WTC11 (cell line): ENCODE measurements around the gene SFT2D1. TPM values are rescaled to one million over a fixed set of nuclear protein-coding genes. Genes with fewer than 3 reads are reported as not detected.
"Not testable (repeated sequence)": the region's sequence is repeated elsewhere in the genome, so short reads cannot be mapped to it uniquely, and the experiment has no call there.

Source experiments
- ATAC-seq: fragments of 200-7000 bp; cut with Tn5 transposase; 2 replicates; pipeline ENCODE4 v1.10.0; 2021; ENCODE audit warnings: mild to moderate bottlenecking, moderate library complexity
- CTCF ChIA-PET: fragments of 300-600 bp; sonication (Branson Sonifier 250); formaldehyde crosslinking; loops from one replicate; lab custom pipeline; 2021; ENCODE audit warnings: antibody characterized with exemption; lab: Charles Lee
- POLR2A ChIA-PET: fragments of 350-600 bp; sonication (Branson Sonifier 250); formaldehyde crosslinking; loops from one replicate; lab custom pipeline; 2021; ENCODE audit warnings: antibody characterized with exemption; lab: Charles Lee
- DNase-seq: peaks from one replicate; pipeline ENCODE4 v3.0.0; 2021; ENCODE audit warnings: low spot score
- H3K27ac Mint-ChIP-seq: 2 replicates; pipeline ENCODE4 v1.8.0; 2021; ENCODE audit warnings: mixed read lengths
- H3K27me3 Mint-ChIP-seq: 2 replicates; pipeline ENCODE4 v1.8.0; 2021; ENCODE audit warnings: low read depth, mild to moderate bottlenecking, moderate library complexity, mixed read lengths
- H3K36me3 Mint-ChIP-seq: 2 replicates; pipeline ENCODE4 v1.8.0; 2021; ENCODE audit warnings: mixed read lengths
- H3K4me1 Mint-ChIP-seq: 2 replicates; pipeline ENCODE4 v1.8.0; 2022; ENCODE audit warnings: mixed read lengths
- H3K4me3 Mint-ChIP-seq: 2 replicates; pipeline ENCODE4 v1.8.0; 2021; ENCODE audit warnings: mild to moderate bottlenecking, moderate library complexity, mixed read lengths
- H3K9me3 Mint-ChIP-seq: 2 replicates; pipeline ENCODE4 v1.8.0; 2021; ENCODE audit warnings: mixed read lengths
- GABPB1 ChIP-seq: sonication (generic); formaldehyde crosslinking; IDR thresholded peaks from 2 replicates; pipeline ENCODE4 v1.8.1; 2023; ENCODE audit warnings: mild to moderate bottlenecking, missing genetic modification reagents
- GTF2I ChIP-seq: fragments of 250-450 bp; sonication (Bioruptor Pico); conservative IDR thresholded peaks from 2 replicates; pipeline ENCODE4 v1.4.0; 2021; ENCODE audit warnings: mild to moderate bottlenecking
- IRF2 ChIP-seq: sonication (generic); formaldehyde crosslinking; IDR thresholded peaks from 2 replicates; pipeline ENCODE4 v1.8.0; 2022; ENCODE audit warnings: low read depth, missing genetic modification reagents, borderline replicate concordance
- JAZF1 ChIP-seq: fragments of 250-450 bp; sonication (Bioruptor Pico); IDR thresholded peaks from 2 replicates; pipeline ENCODE4 v1.9.0; 2021; ENCODE audit warnings: moderate library complexity, mild to moderate bottlenecking, inconsistent platforms
- MXD4 ChIP-seq: fragments of 250-450 bp; sonication (Bioruptor Pico); IDR thresholded peaks from 2 replicates; pipeline ENCODE4 v1.8.0; 2021; ENCODE audit warnings: mild to moderate bottlenecking, moderate library complexity, borderline replicate concordance
- MYBL2 ChIP-seq: sonication (generic); formaldehyde crosslinking; IDR thresholded peaks from 2 replicates; pipeline ENCODE4 v1.8.1; 2023; ENCODE audit warnings: mild to moderate bottlenecking, moderate library complexity, missing genetic modification reagents
- NFATC4 ChIP-seq: fragments of 250-450 bp; sonication (Bioruptor Pico); IDR thresholded peaks from 2 replicates; pipeline ENCODE4 v1.9.0; 2021; ENCODE audit warnings: mild to moderate bottlenecking
- NFYB ChIP-seq: sonication (generic); formaldehyde crosslinking; conservative IDR thresholded peaks from 2 replicates; pipeline ENCODE4 v1.8.0; 2022; ENCODE audit warnings: low read depth, missing genetic modification reagents
- NR3C1 ChIP-seq: sonication (generic); formaldehyde crosslinking; conservative IDR thresholded peaks from 2 replicates; pipeline ENCODE4 v1.8.1; 2023; ENCODE audit warnings: low read depth, mild to moderate bottlenecking, missing genetic modification reagents
- PREB ChIP-seq: sonication (generic); formaldehyde crosslinking; IDR thresholded peaks from 2 replicates; pipeline ENCODE4 v1.8.1; 2022; ENCODE audit warnings: mild to moderate bottlenecking, missing genetic modification reagents, moderate library complexity, borderline replicate concordance
- RELA ChIP-seq: sonication (generic); formaldehyde crosslinking; IDR thresholded peaks from 2 replicates; pipeline ENCODE4 v1.8.1; 2022; ENCODE audit warnings: missing genetic modification reagents, mild to moderate bottlenecking, borderline replicate concordance
- SP1 ChIP-seq: sonication (generic); formaldehyde crosslinking; conservative IDR thresholded peaks from 2 replicates; pipeline ENCODE4 v1.8.1; 2022; ENCODE audit warnings: missing genetic modification reagents
- TEAD1 ChIP-seq: sonication (generic); formaldehyde crosslinking; IDR thresholded peaks from 2 replicates; pipeline ENCODE4 v1.8.0; 2022; ENCODE audit warnings: mild to moderate bottlenecking, missing genetic modification reagents
- ZBTB21 ChIP-seq: sonication (generic); formaldehyde crosslinking; IDR thresholded peaks from 2 replicates; pipeline ENCODE4 v1.8.1; 2023; ENCODE audit warnings: mild to moderate bottlenecking, missing genetic modification reagents, borderline replicate concordance
- ZNF121 ChIP-seq: sonication (generic); formaldehyde crosslinking; IDR thresholded peaks from 2 replicates; pipeline ENCODE4 v1.8.0; 2023; ENCODE audit warnings: missing genetic modification reagents
- ZNF232 ChIP-seq: sonication (generic); formaldehyde crosslinking; IDR thresholded peaks from 2 replicates; pipeline ENCODE4 v1.8.0; 2022; ENCODE audit warnings: mild to moderate bottlenecking, missing genetic modification reagents
- ZNF263 ChIP-seq: sonication (generic); formaldehyde crosslinking; IDR thresholded peaks from 2 replicates; pipeline ENCODE4 v1.8.1; 2022; ENCODE audit warnings: low read depth, mild to moderate bottlenecking, moderate library complexity, missing genetic modification reagents
- ZNF671 ChIP-seq: fragments of 250-450 bp; sonication (Bioruptor Pico); IDR thresholded peaks from 2 replicates; pipeline ENCODE4 v1.8.0; 2021; ENCODE audit warnings: mild to moderate bottlenecking
- total RNA-seq: library from RNA; stranded (reverse); gene quantifications from 3 replicates; pipeline ENCODE4 v1.2.3, GENCODE V29; 2021
- TF ChIP-seq, protein P1 (sequence below): fragments of 250-450 bp; sonication (Bioruptor Pico); IDR thresholded peaks from 2 replicates; pipeline ENCODE4 v1.8.0; 2021; ENCODE audit warnings: mild to moderate bottlenecking
- TF ChIP-seq, protein P2 (sequence below): sonication (generic); formaldehyde crosslinking; IDR thresholded peaks from 2 replicates; pipeline ENCODE4 v1.8.1; 2022; ENCODE audit warnings: mild to moderate bottlenecking, moderate library complexity, missing genetic modification reagents
- TF ChIP-seq, protein P3 (sequence below): sonication (generic); formaldehyde crosslinking; IDR thresholded peaks from 2 replicates; pipeline ENCODE4 v1.8.0; 2022; ENCODE audit warnings: mild to moderate bottlenecking, missing genetic modification reagents
- TF ChIP-seq, protein P4 (sequence below): sonication (generic); formaldehyde crosslinking; IDR thresholded peaks from 2 replicates; pipeline ENCODE4 v1.8.1; 2022; ENCODE audit warnings: low read depth, mild to moderate bottlenecking, moderate library complexity, missing genetic modification reagents, borderline replicate concordance

Gene SFT2D1
- total RNA-seq, 1 experiment from 2014 or later: 53.1 TPM

DNA sequence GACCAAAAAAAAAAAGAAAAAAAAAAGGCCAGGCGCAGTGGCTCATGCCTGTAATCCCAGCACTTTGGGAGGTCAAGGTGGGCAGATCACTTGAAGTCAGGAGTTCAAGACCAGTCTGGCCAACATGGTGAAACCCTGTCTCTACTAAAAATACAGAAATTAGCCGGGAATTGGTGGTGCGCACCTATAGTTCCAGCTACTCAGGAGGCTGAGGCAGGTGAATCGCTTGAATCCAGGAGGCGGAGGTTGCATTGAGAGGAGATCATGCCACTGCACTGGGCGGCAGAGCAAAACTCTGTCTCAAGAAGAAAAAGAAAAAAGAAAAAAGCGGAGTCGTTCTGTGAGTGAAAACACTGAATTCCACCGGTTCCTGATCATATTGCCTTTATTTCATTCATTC, 44.8 kb upstream of the SFT2D1 start:
- CTCF ChIA-PET: interaction anchor here (1.4 kb wide), 1 partner anchor 12 kb away, joined by 5 read pairs; no protein-coding TSS in a partner anchor
- ATAC-seq, H3K4me3 Mint-ChIP-seq, H3K36me3 Mint-ChIP-seq, DNase-seq, H3K27me3 Mint-ChIP-seq, H3K9me3 Mint-ChIP-seq, POLR2A ChIA-PET, H3K27ac Mint-ChIP-seq: not testable (repeated sequence)
- H3K4me1 Mint-ChIP-seq: peaks cover 11% of the 10 kb centered on the region; the same call in 1 of the 2 replicates

GRCh38 chr6:166386111-166386510, 43.8 kb upstream of the SFT2D1 start:
- ATAC-seq: no peak
- Mint-ChIP-seq H3K4me1 (peaks cover 17% of the 10 kb centered on the region), H3K9me3 (no peaks in the 10 kb centered on the region), H3K36me3 (no peaks in the 10 kb centered on the region), H3K27ac (no peak overlapping the region)
- TF ChIP-seq ZNF232 (CRISPR knock-in tag) (no peak), GABPB1 (CRISPR knock-in tag) (no peak), IRF2 (CRISPR knock-in tag) (no peak), RELA (CRISPR knock-in tag) (no peak), PREB (no peak), NFATC4 (CRISPR knock-in tag) (no peak), MXD4 (CRISPR knock-in tag) (no peak), ZNF263 (CRISPR knock-in tag) (no peak)
- TF ChIP-seq, protein P1, sequence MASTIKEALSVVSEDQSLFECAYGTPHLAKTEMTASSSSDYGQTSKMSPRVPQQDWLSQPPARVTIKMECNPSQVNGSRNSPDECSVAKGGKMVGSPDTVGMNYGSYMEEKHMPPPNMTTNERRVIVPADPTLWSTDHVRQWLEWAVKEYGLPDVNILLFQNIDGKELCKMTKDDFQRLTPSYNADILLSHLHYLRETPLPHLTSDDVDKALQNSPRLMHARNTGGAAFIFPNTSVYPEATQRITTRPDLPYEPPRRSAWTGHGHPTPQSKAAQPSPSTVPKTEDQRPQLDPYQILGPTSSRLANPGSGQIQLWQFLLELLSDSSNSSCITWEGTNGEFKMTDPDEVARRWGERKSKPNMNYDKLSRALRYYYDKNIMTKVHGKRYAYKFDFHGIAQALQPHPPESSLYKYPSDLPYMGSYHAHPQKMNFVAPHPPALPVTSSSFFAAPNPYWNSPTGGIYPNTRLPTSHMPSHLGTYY (CRISPR knock-in tag): no peak
- TF ChIP-seq, all 79 proteins: peak for 0
- Mint-ChIP-seq H3K4me3 (no peak overlapping the region), H3K27me3 (no peaks in the 10 kb centered on the region; the same call in 1 of the 2 replicates)
- DNase-seq: no peak
- ChIA-PET POLR2A (no interaction called here), CTCF (interaction anchor here (1.5 kb wide), 1 partner anchor 73 kb away, joined by 4 read pairs; no protein-coding TSS in a partner anchor)

DNA sequence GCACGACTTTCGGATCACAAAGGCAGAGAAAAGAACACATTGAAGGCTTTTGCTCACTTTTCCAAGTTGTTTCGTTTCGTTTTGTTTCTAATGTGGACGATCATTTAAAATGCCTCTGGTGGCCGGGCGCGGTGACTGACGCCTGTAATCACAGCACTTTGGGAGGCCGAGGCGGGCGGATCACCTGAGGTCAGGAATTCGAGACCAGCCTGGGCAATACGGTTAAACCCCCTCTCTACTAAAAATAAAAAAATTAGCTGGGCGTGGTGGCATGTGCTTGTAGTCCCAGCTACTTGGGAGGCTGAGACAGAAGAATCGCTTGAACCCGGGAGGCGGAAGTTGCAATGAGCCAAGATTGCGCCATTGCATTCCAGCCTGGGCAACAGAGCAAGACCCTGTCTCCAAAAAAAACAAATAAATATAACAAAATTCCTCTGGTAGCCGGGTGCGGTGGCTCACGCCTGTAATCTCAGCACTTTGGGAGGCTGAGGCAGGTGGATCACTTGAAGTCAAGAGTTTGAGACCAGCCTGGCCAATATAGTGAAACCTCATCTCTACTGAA, 41.5 kb upstream of the SFT2D1 start:
- peak; percentile 88; the same call in 1 of the 2 replicates for TF ChIP-seq ZNF121
- peak; percentile 85 for TF ChIP-seq GTF2I (CRISPR knock-in tag)
- DNase-seq, H3K9me3 Mint-ChIP-seq, ATAC-seq, H3K36me3 Mint-ChIP-seq, H3K27me3 Mint-ChIP-seq, CTCF ChIA-PET: not testable (repeated sequence)
- Mint-ChIP-seq H3K27ac (peak overlapping the region; percentile 77), H3K4me1 (peaks cover 12% of the 10 kb centered on the region), H3K4me3 (peak overlapping the region; percentile 82)
- POLR2A ChIA-PET: interaction anchor here (0.6 kb wide), 1 partner anchor 8 kb away, joined by 3 read pairs; no protein-coding TSS in a partner anchor

DNA sequence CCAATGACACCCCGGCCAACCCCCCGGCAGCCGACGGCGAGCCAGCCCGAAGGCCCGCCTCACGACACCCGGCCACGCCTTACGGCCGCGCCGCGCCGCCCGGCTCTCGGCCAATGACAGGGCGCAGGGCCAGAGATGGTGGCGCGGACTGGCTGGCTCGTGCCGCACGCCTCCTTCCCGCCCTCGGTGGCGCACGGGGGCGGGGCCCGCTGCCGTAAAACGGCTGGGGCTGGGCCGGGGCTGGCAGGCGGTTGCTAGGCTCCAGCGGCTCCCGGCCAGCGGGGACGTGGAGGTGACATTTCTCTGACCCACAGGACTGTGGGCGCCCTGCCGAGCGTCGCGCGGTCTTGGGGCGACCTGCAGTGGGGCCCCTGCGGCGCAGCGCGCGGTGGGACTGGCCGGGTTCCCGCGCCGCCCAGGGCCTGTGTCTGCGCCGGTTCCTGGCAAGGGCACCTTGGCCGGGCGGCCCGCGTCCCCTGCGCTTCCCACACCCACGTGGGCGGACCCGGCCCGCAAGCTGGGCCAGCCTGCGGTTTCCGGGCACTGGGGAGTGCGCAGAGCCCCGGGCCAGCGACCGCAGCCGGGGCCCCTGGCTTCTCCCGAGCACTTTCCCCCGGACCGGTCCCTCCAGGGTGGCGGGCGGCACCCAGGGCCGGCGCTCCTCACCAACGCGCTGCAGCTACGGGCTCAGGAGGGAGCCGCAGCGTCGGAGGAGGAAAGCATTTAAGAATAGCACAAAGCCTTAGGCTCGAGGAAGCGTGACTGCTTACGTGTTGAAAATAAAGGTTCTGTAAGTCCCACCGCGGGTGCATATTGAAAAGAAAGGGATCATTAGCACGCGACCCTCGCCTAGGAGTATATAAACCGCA, 40.8 kb upstream of the SFT2D1 start, which contains the start of gene MPC1:
MPC1 (minus strand) TSS at position 8 of the 869 bp plus-strand sequence. CDS start 64 bp downstream, outside the sequence.
- Mint-ChIP-seq H3K36me3 (no peaks in the 10 kb centered on the region), H3K9me3 (no peaks in the 10 kb centered on the region), H3K27ac (peak within 1 kb of the TSS; percentile 77), H3K27me3 (no peaks in the 10 kb centered on the region; the same call in 1 of the 2 replicates), H3K4me3 (peak within 1 kb of the TSS; percentile 82), H3K4me1 (peaks cover 12% of the 10 kb centered on the region)
- ChIA-PET POLR2A (no interaction called here), CTCF (no interaction called here)
- peak; percentile 95 for ATAC-seq
- peak; percentile 95 for DNase-seq
- no peak for TF ChIP-seq ZNF671 (CRISPR knock-in tag)
- peak; percentile 93 for TF ChIP-seq NFYB (CRISPR knock-in tag)
- TF ChIP-seq, protein P2, sequence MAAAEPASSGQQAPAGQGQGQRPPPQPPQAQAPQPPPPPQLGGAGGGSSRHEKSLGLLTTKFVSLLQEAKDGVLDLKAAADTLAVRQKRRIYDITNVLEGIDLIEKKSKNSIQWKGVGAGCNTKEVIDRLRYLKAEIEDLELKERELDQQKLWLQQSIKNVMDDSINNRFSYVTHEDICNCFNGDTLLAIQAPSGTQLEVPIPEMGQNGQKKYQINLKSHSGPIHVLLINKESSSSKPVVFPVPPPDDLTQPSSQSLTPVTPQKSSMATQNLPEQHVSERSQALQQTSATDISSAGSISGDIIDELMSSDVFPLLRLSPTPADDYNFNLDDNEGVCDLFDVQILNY (CRISPR knock-in tag): peak; percentile 95; the same call in 1 of the 2 replicates
- no peak for TF ChIP-seq IRF2 (CRISPR knock-in tag)
- TF ChIP-seq TEAD1 (CRISPR knock-in tag): peak; percentile 68; the same call in 1 of the 2 replicates
- TF ChIP-seq, protein P3, sequence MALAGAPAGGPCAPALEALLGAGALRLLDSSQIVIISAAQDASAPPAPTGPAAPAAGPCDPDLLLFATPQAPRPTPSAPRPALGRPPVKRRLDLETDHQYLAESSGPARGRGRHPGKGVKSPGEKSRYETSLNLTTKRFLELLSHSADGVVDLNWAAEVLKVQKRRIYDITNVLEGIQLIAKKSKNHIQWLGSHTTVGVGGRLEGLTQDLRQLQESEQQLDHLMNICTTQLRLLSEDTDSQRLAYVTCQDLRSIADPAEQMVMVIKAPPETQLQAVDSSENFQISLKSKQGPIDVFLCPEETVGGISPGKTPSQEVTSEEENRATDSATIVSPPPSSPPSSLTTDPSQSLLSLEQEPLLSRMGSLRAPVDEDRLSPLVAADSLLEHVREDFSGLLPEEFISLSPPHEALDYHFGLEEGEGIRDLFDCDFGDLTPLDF (CRISPR knock-in tag): peak; percentile 26; the same call in 1 of the 2 replicates
- no peak for TF ChIP-seq GTF2I (CRISPR knock-in tag)
- TF ChIP-seq JAZF1 (CRISPR knock-in tag): no peak
- no peak for TF ChIP-seq NFATC4 (CRISPR knock-in tag)
- TF ChIP-seq MYBL2 (CRISPR knock-in tag): peak; percentile 82; the same call in 1 of the 2 replicates
- TF ChIP-seq ZBTB21: 0 out of 2 replicates have a peak, but pooled peaks have one; percentile 39
- peak; percentile 99 for TF ChIP-seq SP1 (CRISPR knock-in tag)
- TF ChIP-seq NR3C1: no peak
- TF ChIP-seq, protein P4, sequence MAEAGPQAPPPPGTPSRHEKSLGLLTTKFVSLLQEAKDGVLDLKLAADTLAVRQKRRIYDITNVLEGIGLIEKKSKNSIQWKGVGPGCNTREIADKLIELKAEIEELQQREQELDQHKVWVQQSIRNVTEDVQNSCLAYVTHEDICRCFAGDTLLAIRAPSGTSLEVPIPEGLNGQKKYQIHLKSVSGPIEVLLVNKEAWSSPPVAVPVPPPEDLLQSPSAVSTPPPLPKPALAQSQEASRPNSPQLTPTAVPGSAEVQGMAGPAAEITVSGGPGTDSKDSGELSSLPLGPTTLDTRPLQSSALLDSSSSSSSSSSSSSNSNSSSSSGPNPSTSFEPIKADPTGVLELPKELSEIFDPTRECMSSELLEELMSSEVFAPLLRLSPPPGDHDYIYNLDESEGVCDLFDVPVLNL: peak; percentile 93
